HEK293T (cell line): ENCODE data around the gene GPR17.

Experiments used
- ARNT ChIP-seq: fragments of 450-650 bp; IDR thresholded peaks from 2 replicates; pipeline ENCODE4 v1.6.1; 2017; ENCODE audit warnings: mild to moderate bottlenecking
- BHLHE40 ChIP-seq: fragments of 450-650 bp; IDR thresholded peaks from 2 replicates; pipeline ENCODE4 v1.6.1; 2016; ENCODE audit warnings: mild to moderate bottlenecking, moderate library complexity, borderline replicate concordance
- ELF4 ChIP-seq: fragments of 450-650 bp; IDR thresholded peaks from 2 replicates; pipeline ENCODE4 v1.6.1; 2017; ENCODE audit warnings: antibody characterized with exemption
- FOXA1 ChIP-seq: fragments of 450-650 bp; IDR thresholded peaks from 2 replicates; pipeline ENCODE4 v1.6.1; 2016; ENCODE audit warnings: mild to moderate bottlenecking
- HDGF ChIP-seq: fragments of 450-650 bp; IDR thresholded peaks from 2 replicates; pipeline ENCODE4 v1.6.1; 2017; ENCODE audit warnings: antibody characterized with exemption, borderline replicate concordance
- LEF1 ChIP-seq: fragments of 450-650 bp; IDR thresholded peaks from 2 replicates; pipeline ENCODE4 v1.6.1; 2017; ENCODE audit warnings: mild to moderate bottlenecking, borderline replicate concordance
- SP1 ChIP-seq: fragments of 450-650 bp; IDR thresholded peaks from 2 replicates; pipeline ENCODE4 v1.6.1; 2017
- SUZ12 ChIP-seq: fragments of 450-650 bp; IDR thresholded peaks from 2 replicates; pipeline ENCODE4 v1.6.1; 2016; ENCODE audit warnings: mild to moderate bottlenecking
- TARDBP ChIP-seq: fragments of 450-650 bp; IDR thresholded peaks from 2 replicates; pipeline ENCODE4 v1.6.1; 2016
- ZNF384 ChIP-seq: fragments of 450-650 bp; IDR thresholded peaks from 2 replicates; pipeline ENCODE4 v1.6.1; 2016

- no peak for TF ChIP-seq LEF1
- no peak for TF ChIP-seq BHLHE40
- TF ChIP-seq HDGF = no peak
- TF ChIP-seq SUZ12 = no peak
- no peak for TF ChIP-seq ZNF384
- TF ChIP-seq ARNT = no peak
- TF ChIP-seq SP1 = no peak
- TF ChIP-seq FOXA1 = no peak
- no peak for TF ChIP-seq ELF4
- no peak for TF ChIP-seq TARDBP
These were observed 25.9 kb upstream of the GPR17 start for GRCh38 chr2:127619877-127620705.
